ENCODE data around the gene PGC. TPM values are rescaled to one million over a fixed set of nuclear protein-coding genes. Genes with fewer than 3 reads are reported as not detected.

The PGC gene
- total and polyA plus RNA-seq, 2 of the 8 experiments (the other 6 are each of a cell fraction or from before 2014, with no cell fraction given): 0.09 TPM; not detected in 1

GRCh38 chr6:41717392-41717736, 29.8 kb downstream of the PGC start (continued):
- TF ChIP-seq CBX8 (IDR thresholded peaks at IDR 0.05; ENCODE audit: borderline replicate concordance, low read depth, low read length) (no peak), E2F6 (IDR thresholded peaks at IDR 0.05) (no peak), CHD7 (IDR thresholded peaks at IDR 0.05; ENCODE audit: insufficient replicate concordance, low read length) (no peak), CHD2 (IDR thresholded peaks at IDR 0.05; ENCODE audit: low read length) (no peak), EP300 (IDR thresholded peaks at IDR 0.05; ENCODE audit: borderline replicate concordance in 1 of 2, low read depth in 2 of 2, low read length in 2 of 2) (no peak), RXRA (IDR thresholded peaks at IDR 0.05; ENCODE audit: insufficient read depth, low read depth, low read length) (no peak), POLR2A (IDR thresholded peaks at IDR 0.05; ENCODE audit: control extremely low read depth in 1 of 2, low read depth in 2 of 2, low read length in 2 of 2) (no peak), MAFK (IDR thresholded peaks at IDR 0.05; ENCODE audit: low read depth, low read length) (no peak)

Measured in H1 (cell line).